GM23248 (cell line): ENCODE results near the gene PTPRS. TPM values are rescaled to one million over a fixed set of nuclear protein-coding genes. Genes with fewer than 3 reads are reported as not detected.
A peak's percentile ranks its signal among the peaks of the same experiment; 100 is the strongest.

Source experiments
- DNase-seq: peaks from one replicate; pipeline ENCODE4 v3.0.0-alpha.2; 2015
- H2AFZ ChIP-seq: fragments of 200-600 bp; sonication (generic); 2 replicates; pipeline ENCODE4 v1.6.1; 2016; ENCODE audit warnings: antibody characterized with exemption
- H3F3A ChIP-seq: fragments of 200-600 bp; sonication (generic); 2 replicates; pipeline ENCODE4 v1.6.1; 2016; ENCODE audit warnings: mild to moderate bottlenecking, antibody characterized with exemption, mixed run types; ENCODE audit not compliant: insufficient read depth
- H3K27ac ChIP-seq: fragments of 200-600 bp; sonication (generic); 2 replicates; pipeline ENCODE4 v1.5.1; 2016; ENCODE audit warnings: mild to moderate bottlenecking
- H3K27me3 ChIP-seq: fragments of 200-600 bp; sonication (generic); replicated peaks from 2 replicates; pipeline ENCODE4 v1.6.1; 2016; ENCODE audit warnings: mild to moderate bottlenecking; ENCODE audit not compliant: insufficient read depth
- H3K36me3 ChIP-seq: fragments of 200-600 bp; sonication (generic); 2 replicates; pipeline ENCODE4 v1.6.1; 2016; ENCODE audit warnings: low read depth, mild to moderate bottlenecking
- H3K4me1 ChIP-seq: fragments of 200-600 bp; sonication (generic); 2 replicates; pipeline ENCODE4 v1.6.1; 2016; ENCODE audit warnings: mild to moderate bottlenecking; ENCODE audit not compliant: insufficient read depth
- H3K4me2 ChIP-seq: fragments of 200-600 bp; sonication (generic); one replicate; pipeline ENCODE4 v1.6.1; 2016; ENCODE audit warnings: mild to moderate bottlenecking; ENCODE audit not compliant: unreplicated experiment
- H3K4me3 ChIP-seq: fragments of 200-600 bp; sonication (generic); 2 replicates; pipeline ENCODE4 v1.5.1; 2016; ENCODE audit warnings: mild to moderate bottlenecking
- H3K79me2 ChIP-seq: fragments of 200-600 bp; sonication (generic); 2 replicates; pipeline ENCODE4 v1.6.1; 2016; ENCODE audit warnings: mild to moderate bottlenecking; ENCODE audit not compliant: insufficient read depth
- H3K9ac ChIP-seq: fragments of 200-600 bp; sonication (generic); 2 replicates; pipeline ENCODE4 v1.6.1; 2016; ENCODE audit warnings: mild to moderate bottlenecking
- H3K9me2 ChIP-seq: fragments of 200-600 bp; sonication (generic); 2 replicates; pipeline ENCODE4 v1.6.1; 2016; ENCODE audit warnings: mixed run types, mild to moderate bottlenecking, moderate library complexity; ENCODE audit not compliant: insufficient read depth
- H3K9me3 ChIP-seq: fragments of 200-600 bp; sonication (generic); one replicate; pipeline ENCODE4 v1.6.1; 2017; ENCODE audit warnings: low read depth
- H4K20me1 ChIP-seq: fragments of 200-600 bp; sonication (generic); 2 replicates; pipeline ENCODE4 v1.6.0; 2016; ENCODE audit not compliant: insufficient read depth
- EZH2 ChIP-seq: fragments of 200-600 bp; sonication (generic); IDR thresholded peaks from 2 replicates; pipeline ENCODE4 v1.6.1; 2018; ENCODE audit warnings: antibody characterized with exemption, mild to moderate bottlenecking; ENCODE audit not compliant: insufficient read depth, poor library complexity, severe bottlenecking
- EZH2phosphoT487 ChIP-seq: fragments of 200-600 bp; sonication (generic); IDR thresholded peaks from 2 replicates; pipeline ENCODE4 v1.6.1; 2018; ENCODE audit warnings: antibody characterized with exemption, moderate library complexity, mild to moderate bottlenecking, low read depth; ENCODE audit not compliant: insufficient read depth
- WGBS, 2 experiments: methylation state at CpG; one replicate each; pipeline ENCODE4 v1.1.6; 2015 to 2017; ENCODE audit warnings: low lambda C conversion rate in 2 of 2, low coverage in 1 of 2; ENCODE audit errors: missing lambda C conversion rate in 2 of 2; 5-methylcytosine and 5-hydroxymethylcytosine counted together
- in situ Hi-C: fragments of 300-500 bp; cut with MboI; formaldehyde crosslinking; loops from 2 replicates; pipeline ENCODE4 v1.15.0; 2020
- polyA plus RNA-seq: library from polyadenylated mRNA; unstranded; fragments of >200 nt; fragmentation: Nextera tagmentation; extraction: Ambion mirVana; gene quantifications from 2 replicates; pipeline ENCODE4 v1.2.1, GENCODE V29; 2016
- total RNA-seq: library from RNA; depleted of rRNA; stranded (reverse); fragments of >200 nt; shearing (Covaris generic); gene quantifications from 2 replicates; pipeline ENCODE4 v1.2.3, GENCODE V29; 2014

The PTPRS gene
- total and polyA plus RNA-seq, 2 experiments from 2014 or later, result 20.2 to 196 TPM

DNA sequence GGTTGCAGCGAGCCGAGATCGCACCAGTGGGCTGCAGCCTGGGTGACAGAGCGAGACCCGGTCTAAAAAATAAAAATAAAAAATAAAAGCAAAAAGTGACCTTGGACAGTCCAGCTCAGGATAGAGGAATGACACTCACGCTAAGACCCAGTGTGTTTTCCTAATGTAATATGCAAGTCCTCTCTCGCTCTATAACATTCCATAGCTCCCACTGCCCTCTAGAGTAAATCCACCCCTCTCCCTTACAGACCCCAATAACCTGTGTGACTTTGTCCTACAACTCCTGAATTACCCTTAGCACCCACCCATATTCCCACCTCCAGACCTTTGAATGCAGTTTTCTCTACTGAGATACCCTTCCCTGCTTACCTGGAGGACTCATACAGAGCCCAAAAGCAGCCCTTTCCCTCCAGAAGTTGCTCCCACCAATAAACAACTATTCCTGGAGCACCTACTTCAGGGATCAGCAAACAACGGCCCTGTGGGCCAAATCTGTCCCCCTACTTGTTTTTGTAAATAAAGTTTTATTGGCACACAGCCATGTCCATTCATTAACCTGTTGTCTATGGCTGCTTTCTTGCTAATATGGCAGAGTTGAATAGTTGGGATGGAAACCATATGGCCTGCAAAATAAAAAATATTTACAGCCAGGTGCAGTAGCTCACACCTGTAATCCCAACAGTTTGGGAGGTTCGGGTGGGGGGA lies 39.8 kb upstream of the PTPRS start:
- H4K20me1 ChIP-seq, result no peaks in the 10 kb centered on the region
- no peaks in the 10 kb centered on the region for H3K9me2 ChIP-seq
- no peaks in the 10 kb centered on the region for H3K9me3 ChIP-seq
- H3K4me2 ChIP-seq, result no peak overlapping the region
- H3F3A ChIP-seq, result no peaks in the 10 kb centered on the region
- no peaks in the 10 kb centered on the region for H3K36me3 ChIP-seq
- no peaks in the 10 kb centered on the region for H3K27me3 ChIP-seq
- no peak for DNase-seq
- no peak for TF ChIP-seq EZH2
- TF ChIP-seq EZH2phosphoT487, result no peak
- no peak overlapping the region for H3K9ac ChIP-seq
- 77 to 80% methylated on average over 8 to 9 of the region's 9 CpGs for WGBS, 2 experiments
- H3K27ac ChIP-seq, result no peak overlapping the region
- no peaks in the 10 kb centered on the region for H3K79me2 ChIP-seq
- no peaks in the 10 kb centered on the region for H3K4me1 ChIP-seq
- no peak overlapping the region for H3K4me3 ChIP-seq
- no peak overlapping the region for H2AFZ ChIP-seq
- in situ Hi-C loops, result no loop called here

DNA sequence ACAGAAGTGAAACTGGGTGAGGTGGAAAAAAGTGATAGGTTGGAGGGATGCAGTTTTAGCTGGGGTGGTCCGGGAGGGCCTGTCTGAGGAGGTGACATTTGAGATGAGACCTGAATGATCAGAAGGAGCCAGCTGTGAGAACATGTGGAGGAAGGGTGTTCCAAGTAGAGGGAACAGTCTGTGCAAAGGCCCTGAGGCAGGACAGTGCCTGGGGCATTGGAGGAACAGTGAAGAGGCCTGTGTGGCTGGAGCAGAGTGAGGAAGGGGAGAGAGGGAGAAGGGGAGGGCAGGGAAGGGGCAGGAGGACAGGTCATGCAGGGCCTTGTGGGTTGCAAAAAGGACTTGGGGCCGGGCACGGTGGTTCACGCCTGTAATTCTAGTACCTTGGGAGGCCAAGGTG lies 36.3 kb upstream of the PTPRS start:
- Histone ChIP-seq H3K4me2 (no peak overlapping the region), H2AFZ (no peak overlapping the region), H3K9ac (no peak overlapping the region), H3K36me3 (no peaks in the 10 kb centered on the region), H3K9me2 (no peaks in the 10 kb centered on the region), H4K20me1 (no peaks in the 10 kb centered on the region), H3K27ac (no peak overlapping the region), H3K4me1 (no peaks in the 10 kb centered on the region), H3K79me2 (no peaks in the 10 kb centered on the region), H3K27me3 (no peaks in the 10 kb centered on the region), H3K4me3 (no peak overlapping the region), H3F3A (no peaks in the 10 kb centered on the region), H3K9me3 (no peaks in the 10 kb centered on the region)
- no peak for DNase-seq
- 63 to 75% methylated on average over 2 to 4 of the region's 4 CpGs for WGBS, 2 experiments
- no peak for TF ChIP-seq EZH2phosphoT487
- TF ChIP-seq EZH2, result no peak
- in situ Hi-C loops, result no loop called here

DNA sequence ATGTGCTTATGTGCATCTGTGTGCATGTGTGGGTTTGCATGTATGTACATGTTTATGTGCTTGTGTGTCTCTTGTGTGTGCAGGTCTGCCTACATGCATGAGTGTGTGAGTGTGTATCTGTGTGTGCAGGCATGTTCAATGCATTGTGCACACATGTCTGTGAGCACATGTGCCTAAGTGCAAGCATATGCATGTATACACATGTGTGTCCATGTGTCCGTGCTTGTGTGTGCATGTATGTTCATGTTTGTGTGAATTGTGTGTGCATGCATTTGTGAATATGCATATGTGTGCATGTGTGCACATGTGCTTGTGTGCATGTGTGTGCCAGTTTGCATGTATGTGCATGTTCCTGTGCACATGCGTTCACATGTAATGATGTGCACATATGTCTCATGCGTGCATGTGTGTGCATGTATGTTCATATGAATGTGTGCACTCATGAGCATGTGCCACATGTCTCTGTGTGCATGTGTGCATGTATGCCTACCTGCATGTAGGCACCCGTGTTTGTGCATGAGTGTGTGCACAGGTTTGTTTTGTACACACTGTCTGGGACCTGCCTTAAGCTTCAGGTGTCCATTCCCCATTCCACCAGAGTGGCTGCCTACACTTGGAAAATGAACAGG lies 32.1 kb upstream of the PTPRS start:
- no peak overlapping the region for H3K4me3 ChIP-seq
- in situ Hi-C loops, result no loop called here
- WGBS, 2 experiments, result 67 to 77% methylated on average over 4 of the region's 4 CpGs

DNA sequence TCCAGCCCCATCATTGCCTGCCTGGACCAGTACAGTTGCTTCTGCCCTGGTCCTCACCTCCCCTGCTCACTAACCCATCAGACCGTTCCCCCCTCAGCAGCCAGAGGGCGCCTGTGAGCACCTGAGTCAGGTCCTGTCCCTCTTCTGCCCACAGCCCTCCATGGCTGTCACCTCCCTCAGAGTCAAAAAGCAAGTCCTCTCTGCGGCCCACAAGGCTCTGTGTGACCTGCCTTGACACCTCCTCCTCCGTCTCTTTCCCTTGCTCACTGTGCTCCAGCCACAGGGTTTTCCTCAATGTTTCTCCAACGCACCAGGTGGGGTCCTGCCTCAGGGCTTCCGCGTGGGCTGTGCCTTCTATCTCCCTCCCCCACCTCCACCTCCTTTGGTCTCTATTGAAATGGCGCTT lies 29.4 kb upstream of the PTPRS start:
- no peak overlapping the region for H3K4me3 ChIP-seq
- no peaks in the 10 kb centered on the region for H3K9me3 ChIP-seq
- peaks cover 6% of the 10 kb centered on the region; the same call in 1 of the 2 replicates for H3K27me3 ChIP-seq
- H3F3A ChIP-seq, result no peaks in the 10 kb centered on the region
- no peak overlapping the region for H3K9ac ChIP-seq
- no peaks in the 10 kb centered on the region for H4K20me1 ChIP-seq
- H3K4me2 ChIP-seq, result no peak overlapping the region
- no peak for TF ChIP-seq EZH2
- no peak for TF ChIP-seq EZH2phosphoT487
- no peaks in the 10 kb centered on the region for H3K79me2 ChIP-seq
- H3K9me2 ChIP-seq, result no peaks in the 10 kb centered on the region
- H3K27ac ChIP-seq, result no peak overlapping the region
- in situ Hi-C loops, result no loop called here
- H3K36me3 ChIP-seq, result no peaks in the 10 kb centered on the region
- WGBS, 2 experiments, result 39 to 43% methylated on average over 8 of the region's 8 CpGs
- no peak overlapping the region for H2AFZ ChIP-seq
- H3K4me1 ChIP-seq, result no peaks in the 10 kb centered on the region
- DNase-seq, result peak; percentile 46

More for the DNA sequence above, 32.1 kb upstream of the PTPRS start:
- Histone ChIP-seq H3F3A (no peaks in the 10 kb centered on the region), H3K9me2 (no peaks in the 10 kb centered on the region), H3K9ac (no peak overlapping the region), H3K4me2 (no peak overlapping the region), H3K27ac (no peak overlapping the region), H3K27me3 (0 out of 2 replicates have a peak, but pooled peaks cover 6% of the 10 kb centered on the region), H3K4me1 (no peaks in the 10 kb centered on the region), H2AFZ (no peak overlapping the region), H3K79me2 (no peaks in the 10 kb centered on the region), H3K36me3 (no peaks in the 10 kb centered on the region), H3K9me3 (no peaks in the 10 kb centered on the region), H4K20me1 (no peaks in the 10 kb centered on the region)
- no peak for DNase-seq
- no peak for TF ChIP-seq EZH2phosphoT487
- TF ChIP-seq EZH2, result no peak
